ENCODE results near the gene PCDH1. TPM values are rescaled to one million over a fixed set of nuclear protein-coding genes. Genes with fewer than 3 reads are reported as not detected.
"Not testable (repeated sequence)": the region's sequence is repeated elsewhere in the genome, so short reads cannot be mapped to it uniquely, and the experiment has no call there.

PCDH1 gene
- total RNA-seq, 1 donor from 2014 or later, result 16.1 TPM

- peaks cover 4% of the 10 kb centered on the region for H3K36me3 ChIP-seq
- H3K27me3 ChIP-seq (ENCODE audit: low read depth), result peaks cover 31% of the 10 kb centered on the region
- H3K4me1 ChIP-seq, result peaks cover 46% of the 10 kb centered on the region
- intact Hi-C loops (cut with micrococcal nuclease), result no loop called here
- no peaks in the 10 kb centered on the region for H3K9me3 ChIP-seq (replicated peaks)
- DNase-seq, result no peak
- H3K27ac ChIP-seq (replicated peaks), result no peak overlapping the region
- no peak overlapping the region for H3K4me3 ChIP-seq
- TF ChIP-seq, protein P1, sequence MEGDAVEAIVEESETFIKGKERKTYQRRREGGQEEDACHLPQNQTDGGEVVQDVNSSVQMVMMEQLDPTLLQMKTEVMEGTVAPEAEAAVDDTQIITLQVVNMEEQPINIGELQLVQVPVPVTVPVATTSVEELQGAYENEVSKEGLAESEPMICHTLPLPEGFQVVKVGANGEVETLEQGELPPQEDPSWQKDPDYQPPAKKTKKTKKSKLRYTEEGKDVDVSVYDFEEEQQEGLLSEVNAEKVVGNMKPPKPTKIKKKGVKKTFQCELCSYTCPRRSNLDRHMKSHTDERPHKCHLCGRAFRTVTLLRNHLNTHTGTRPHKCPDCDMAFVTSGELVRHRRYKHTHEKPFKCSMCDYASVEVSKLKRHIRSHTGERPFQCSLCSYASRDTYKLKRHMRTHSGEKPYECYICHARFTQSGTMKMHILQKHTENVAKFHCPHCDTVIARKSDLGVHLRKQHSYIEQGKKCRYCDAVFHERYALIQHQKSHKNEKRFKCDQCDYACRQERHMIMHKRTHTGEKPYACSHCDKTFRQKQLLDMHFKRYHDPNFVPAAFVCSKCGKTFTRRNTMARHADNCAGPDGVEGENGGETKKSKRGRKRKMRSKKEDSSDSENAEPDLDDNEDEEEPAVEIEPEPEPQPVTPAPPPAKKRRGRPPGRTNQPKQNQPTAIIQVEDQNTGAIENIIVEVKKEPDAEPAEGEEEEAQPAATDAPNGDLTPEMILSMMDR (IDR thresholded peaks at IDR 0.05; ENCODE audit: borderline replicate concordance), result no peak
Measured at GRCh38 chr5:141825241-141825671, 53.0 kb downstream of the PCDH1 start.

DNA sequence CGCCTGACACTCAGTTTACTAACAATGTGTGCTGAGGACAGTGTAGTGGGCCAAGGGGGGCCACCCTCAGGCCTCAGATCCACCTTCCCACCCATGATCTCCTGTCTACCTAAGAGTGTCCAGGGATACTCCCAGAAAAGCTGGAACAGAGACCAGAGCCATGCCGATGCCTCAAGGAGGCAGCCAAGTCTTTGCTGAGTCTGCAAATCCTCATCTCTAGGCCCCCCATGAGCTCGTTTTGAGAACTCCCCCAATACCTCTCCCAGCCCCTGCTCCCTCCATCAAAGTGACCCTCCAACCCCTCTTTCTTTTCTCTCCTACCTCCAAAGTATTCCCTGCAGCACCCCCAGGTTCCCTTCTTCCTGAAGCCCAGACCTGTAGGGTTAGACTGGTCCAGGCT is 53.5 kb downstream of the PCDH1 start:
- DNase-seq, result no peak
- Histone ChIP-seq H3K4me1 (peaks cover 46% of the 10 kb centered on the region), H3K9me3 (replicated peaks) (no peaks in the 10 kb centered on the region), H3K27me3 (ENCODE audit: low read depth) (peaks cover 35% of the 10 kb centered on the region), H3K4me3 (no peak overlapping the region), H3K36me3 (peaks cover 4% of the 10 kb centered on the region), H3K27ac (replicated peaks) (no peak overlapping the region)
- intact Hi-C loops (cut with micrococcal nuclease), result no loop called here
- TF ChIP-seq, protein P1 (IDR thresholded peaks at IDR 0.05; ENCODE audit: borderline replicate concordance), result no peak

DNA sequence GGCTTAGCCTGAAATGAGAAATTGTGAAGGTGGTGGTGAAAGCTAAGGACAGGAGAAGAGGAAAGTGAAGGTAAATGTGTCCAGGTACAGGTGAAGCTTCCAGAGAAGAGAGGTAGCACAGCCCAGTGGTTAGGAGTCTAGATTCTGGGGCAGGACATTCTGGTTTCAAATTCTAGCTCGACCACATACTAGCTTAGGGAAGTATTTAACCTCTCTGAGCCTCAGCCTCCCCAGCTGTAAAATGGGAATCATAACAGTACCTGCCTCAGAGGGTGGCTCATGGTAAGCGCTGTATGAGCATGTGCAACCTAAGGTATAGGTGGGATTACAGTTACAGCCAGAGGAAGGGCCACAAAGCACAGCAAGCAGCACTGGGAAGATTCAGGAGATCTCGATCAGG is 55.2 kb downstream of the PCDH1 start:
- H3K27me3 ChIP-seq (ENCODE audit: low read depth), result peaks cover 46% of the 10 kb centered on the region
- no peak for DNase-seq
- intact Hi-C loops (cut with micrococcal nuclease), result no loop called here
- H3K27ac ChIP-seq (replicated peaks), result peak overlapping the region; percentile 77
- H3K4me3 ChIP-seq, result no peak overlapping the region
- peaks cover 4% of the 10 kb centered on the region for H3K36me3 ChIP-seq
- no peaks in the 10 kb centered on the region for H3K9me3 ChIP-seq (replicated peaks)
- TF ChIP-seq, protein P1 (IDR thresholded peaks at IDR 0.05; ENCODE audit: borderline replicate concordance), result no peak
- H3K4me1 ChIP-seq, result peaks cover 44% of the 10 kb centered on the region

DNA sequence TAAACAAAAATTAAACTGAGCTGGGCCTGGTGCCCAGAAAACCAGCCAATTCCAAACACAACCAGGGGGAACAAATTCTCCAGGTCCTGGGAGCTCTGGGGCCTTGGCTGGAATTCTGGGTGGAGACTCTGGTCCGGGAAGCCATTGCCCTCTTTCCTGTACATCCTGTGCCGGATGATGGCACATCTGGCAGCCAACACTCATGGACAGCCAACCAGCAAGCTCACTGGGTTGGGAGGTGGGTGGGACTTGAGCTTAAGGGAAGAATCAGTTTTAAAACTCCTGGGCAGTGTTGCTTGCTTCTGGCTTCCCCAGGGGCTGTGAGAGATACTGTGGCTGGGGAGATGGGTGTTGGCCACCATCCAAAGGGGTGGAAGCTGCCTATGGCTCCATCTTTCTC is 56.1 kb downstream of the PCDH1 start:
- H3K4me1 ChIP-seq, result peaks cover 44% of the 10 kb centered on the region
- peaks cover 4% of the 10 kb centered on the region for H3K36me3 ChIP-seq
- peak; percentile 35 for DNase-seq
- H3K4me3 ChIP-seq, result no peak overlapping the region
- H3K9me3 ChIP-seq (replicated peaks), result no peaks in the 10 kb centered on the region
- H3K27me3 ChIP-seq (ENCODE audit: low read depth), result peaks cover 52% of the 10 kb centered on the region
- intact Hi-C loops (cut with micrococcal nuclease), result no loop called here
- H3K27ac ChIP-seq (replicated peaks), result peak overlapping the region; percentile 77
- TF ChIP-seq, protein P1 (IDR thresholded peaks at IDR 0.05; ENCODE audit: borderline replicate concordance), result no peak

GRCh38 chr5:141821430-141821925 is 56.7 kb downstream of the PCDH1 start:
- peaks cover 4% of the 10 kb centered on the region for H3K36me3 ChIP-seq
- no peaks in the 10 kb centered on the region for H3K9me3 ChIP-seq (replicated peaks)
- TF ChIP-seq, protein P1 (IDR thresholded peaks at IDR 0.05; ENCODE audit: borderline replicate concordance), result no peak
- H3K4me1 ChIP-seq, result peaks cover 41% of the 10 kb centered on the region
- DNase-seq, result no peak
- H3K4me3 ChIP-seq, result no peak overlapping the region
- intact Hi-C loops (cut with micrococcal nuclease), result no loop called here
- peak overlapping the region; percentile 77 for H3K27ac ChIP-seq (replicated peaks)
- peaks cover 52% of the 10 kb centered on the region for H3K27me3 ChIP-seq (ENCODE audit: low read depth)

- H3K4me3 ChIP-seq; DNase-seq; intact Hi-C loops (cut with micrococcal nuclease); H3K9me3 ChIP-seq (replicated peaks); H3K36me3 ChIP-seq: not testable (repeated sequence)
- peak overlapping the region; percentile 77 for H3K27ac ChIP-seq (replicated peaks)
- peaks cover 42% of the 10 kb centered on the region for H3K4me1 ChIP-seq
- peaks cover 49% of the 10 kb centered on the region for H3K27me3 ChIP-seq (ENCODE audit: low read depth)
Measured at GRCh38 chr5:141820686-141821085, 57.5 kb downstream of the PCDH1 start.
